Loucy (cell line): ENCODE results near the gene CSF1R.

Source experiments
- H2AFZ ChIP-seq: fragments of 200-600 bp; sonication (generic); 2 replicates; pipeline ENCODE4 v1.6.0; 2016; ENCODE audit warnings: antibody characterized with exemption, mild to moderate bottlenecking, low read length, moderate library complexity
- H3F3A ChIP-seq: fragments of 200-600 bp; 2 replicates; pipeline ENCODE4 v1.6.0; 2016; ENCODE audit warnings: antibody characterized with exemption, low read depth, mild to moderate bottlenecking
- H3K27me3 ChIP-seq: fragments of 200-600 bp; sonication (generic); 2 replicates; pipeline ENCODE4 v1.6.1; 2014; ENCODE audit warnings: low read length, mild to moderate bottlenecking; ENCODE audit not compliant: insufficient read depth, poor library complexity, severe bottlenecking
- H3K36me3 ChIP-seq: fragments of 200-600 bp; sonication (generic); 2 replicates; pipeline ENCODE4 v1.6.1; 2016; ENCODE audit warnings: low read length; ENCODE audit not compliant: insufficient read depth
- H3K4me1 ChIP-seq: fragments of 200-600 bp; sonication (generic); 2 replicates; pipeline ENCODE4 v1.5.1; 2014; ENCODE audit warnings: low read length, mild to moderate bottlenecking; ENCODE audit not compliant: insufficient read depth, poor library complexity, severe bottlenecking
- H3K4me2 ChIP-seq: fragments of 200-600 bp; sonication (generic); 2 replicates; pipeline ENCODE4 v1.6.0; 2014; ENCODE audit warnings: antibody characterized with exemption, low read length, low read depth, mild to moderate bottlenecking; ENCODE audit not compliant: poor library complexity, severe bottlenecking
- H3K4me3 ChIP-seq: fragments of 200-600 bp; sonication (generic); 2 replicates; pipeline ENCODE4 v1.5.1; 2014; ENCODE audit warnings: low read length, mild to moderate bottlenecking, mixed read lengths; ENCODE audit not compliant: poor library complexity, severe bottlenecking
- H3K79me2 ChIP-seq: fragments of 200-600 bp; sonication (generic); 2 replicates; pipeline ENCODE4 v1.6.1; 2014; ENCODE audit warnings: low read length; ENCODE audit not compliant: insufficient read depth
- H3K9ac ChIP-seq: fragments of 200-600 bp; sonication (generic); 2 replicates; pipeline ENCODE4 v1.6.0; 2014; ENCODE audit warnings: mild to moderate bottlenecking, low read depth, low read length, moderate library complexity; ENCODE audit not compliant: poor library complexity, severe bottlenecking
- H3K9me2 ChIP-seq: fragments of 200-600 bp; sonication (generic); replicated peaks from 2 replicates; pipeline ENCODE4 v1.6.1; 2016; ENCODE audit warnings: low read depth, low read length, mixed read lengths
- H3K9me3 ChIP-seq: fragments of 200-600 bp; sonication (generic); 2 replicates; pipeline ENCODE4 v1.6.1; 2014; ENCODE audit warnings: mild to moderate bottlenecking, antibody characterized with exemption, low read length, low read depth; ENCODE audit not compliant: insufficient read depth
- H4K20me1 ChIP-seq: fragments of 200-600 bp; sonication (generic); 2 replicates; pipeline ENCODE4 v1.6.0; 2014; ENCODE audit warnings: antibody characterized with exemption, low read length, mild to moderate bottlenecking; ENCODE audit not compliant: insufficient read depth, poor library complexity, severe bottlenecking
- CTCF ChIP-seq: fragments of 200-600 bp; sonication (generic); conservative IDR thresholded peaks from 2 replicates; pipeline ENCODE4 v1.5.1; 2014; ENCODE audit warnings: mild to moderate bottlenecking, antibody characterized with exemption, low read length
- EZH2phosphoT487 ChIP-seq: fragments of 200-600 bp; IDR thresholded peaks from 2 replicates; pipeline ENCODE4 v1.6.1; 2018; ENCODE audit warnings: antibody characterized with exemption, mild to moderate bottlenecking, moderate library complexity, borderline replicate concordance

CSF1R gene

GRCh38 chr5:150133581-150134197 is 47.3 kb upstream of the CSF1R start:
- no peaks in the 10 kb centered on the region for H4K20me1 ChIP-seq
- no peaks in the 10 kb centered on the region for H3K36me3 ChIP-seq
- no peaks in the 10 kb centered on the region for H3K27me3 ChIP-seq
- H3F3A ChIP-seq = no peaks in the 10 kb centered on the region
- H3K4me1 ChIP-seq = no peaks in the 10 kb centered on the region
- no peak overlapping the region for H3K4me2 ChIP-seq
- no peaks in the 10 kb centered on the region for H3K9me2 ChIP-seq
- no peaks in the 10 kb centered on the region for H3K9me3 ChIP-seq
- no peak overlapping the region for H2AFZ ChIP-seq
- no peak overlapping the region for H3K4me3 ChIP-seq
- H3K79me2 ChIP-seq = no peaks in the 10 kb centered on the region
- TF ChIP-seq EZH2phosphoT487 (no peak), CTCF (no peak)
- H3K9ac ChIP-seq = no peak overlapping the region

- Histone ChIP-seq H3K9ac (no peak overlapping the region), H3K27me3 (no peaks in the 10 kb centered on the region), H3K4me2 (no peak overlapping the region), H2AFZ (no peak overlapping the region), H4K20me1 (no peaks in the 10 kb centered on the region), H3K4me3 (no peak overlapping the region), H3K79me2 (no peaks in the 10 kb centered on the region), H3K4me1 (no peaks in the 10 kb centered on the region), H3K9me3 (no peaks in the 10 kb centered on the region), H3F3A (no peaks in the 10 kb centered on the region), H3K9me2 (no peaks in the 10 kb centered on the region), H3K36me3 (no peaks in the 10 kb centered on the region)
- TF ChIP-seq CTCF (no peak), EZH2phosphoT487 (no peak)
Measured at GRCh38 chr5:150132740-150133139, 46.4 kb upstream of the CSF1R start.

GRCh38 chr5:150131978-150132694 is 45.8 kb upstream of the CSF1R start:
- Histone ChIP-seq H3K9me3 (no peaks in the 10 kb centered on the region), H3K4me3 (no peak overlapping the region), H3F3A (no peaks in the 10 kb centered on the region), H3K79me2 (no peaks in the 10 kb centered on the region), H3K4me2 (no peak overlapping the region), H3K36me3 (no peaks in the 10 kb centered on the region), H3K27me3 (no peaks in the 10 kb centered on the region), H3K9me2 (no peaks in the 10 kb centered on the region), H2AFZ (no peak overlapping the region), H3K9ac (no peak overlapping the region), H3K4me1 (no peaks in the 10 kb centered on the region), H4K20me1 (no peaks in the 10 kb centered on the region)
- TF ChIP-seq EZH2phosphoT487 = no peak
- no peak for TF ChIP-seq CTCF
